Left ventricle myocardium inferior (tissue), 1 donor: ENCODE measurements around the gene KPNA1. TPM values are rescaled to one million over a fixed set of nuclear protein-coding genes. Genes with fewer than 3 reads are reported as not detected.

Source experiments
- DNase-seq: peaks from one replicate; pipeline ENCODE4 v3.0.0-alpha.2; 2020
- H3K27ac ChIP-seq: fragments of 200-600 bp; replicated peaks from 2 replicates; pipeline ENCODE4 v1.8.0; 2021
- H3K27me3 ChIP-seq: fragments of 200-600 bp; 2 replicates; pipeline ENCODE4 v1.8.0; 2021; ENCODE audit warnings: low read depth
- H3K36me3 ChIP-seq: fragments of 200-600 bp; 2 replicates; pipeline ENCODE4 v1.8.0; 2021
- H3K4me1 ChIP-seq: fragments of 200-600 bp; 2 replicates; pipeline ENCODE4 v1.8.0; 2021
- H3K4me3 ChIP-seq: fragments of 200-600 bp; 2 replicates; pipeline ENCODE4 v1.8.0; 2021; ENCODE audit warnings: mild to moderate bottlenecking, moderate library complexity
- H3K9me3 ChIP-seq: fragments of 200-600 bp; replicated peaks from 2 replicates; pipeline ENCODE4 v1.8.0; 2021
- CTCF ChIP-seq: fragments of 200-600 bp; IDR thresholded peaks from 2 replicates; pipeline ENCODE4 v1.8.0; 2021; ENCODE audit warnings: antibody characterized with exemption, mild to moderate bottlenecking, borderline replicate concordance
- intact Hi-C: fragments of 100-400 bp; cut with micrococcal nuclease; formaldehyde crosslinking; loops from one replicate; pipeline ENCODE4 v1.11.0; 2022
- total RNA-seq: library from RNA; stranded (reverse); fragmentation: NEBNext Ultra II Directional; extraction: Animal tissue kit (Norgen Biotek cat#: 25700); gene quantifications from one replicate; pipeline ENCODE4 v1.2.1, GENCODE V29; 2021
- donor health status: DM: no; HTN: yes; CAD: no; lungs with severe emphysema.

KPNA1 gene
- total RNA-seq, 1 donor from 2014 or later = 64.9 TPM

- peaks cover 94% of the 10 kb centered on the region for H3K36me3 ChIP-seq
- no peaks in the 10 kb centered on the region for H3K9me3 ChIP-seq
- intact Hi-C loops = no loop called here
- no peak for DNase-seq
- no peaks in the 10 kb centered on the region for H3K4me1 ChIP-seq
- H3K4me3 ChIP-seq = no peak overlapping the region
- H3K27me3 ChIP-seq = no peaks in the 10 kb centered on the region
- no peak for TF ChIP-seq CTCF
- H3K27ac ChIP-seq = no peak overlapping the region
Observed at GRCh38 chr3:122553171-122553570, 38.4 kb upstream of the KPNA1 start.

GRCh38 chr3:122548619-122549018, 33.9 kb upstream of the KPNA1 start:
- intact Hi-C loops = no loop called here
- Histone ChIP-seq H3K27ac (no peak overlapping the region), H3K4me1 (no peaks in the 10 kb centered on the region), H3K27me3 (no peaks in the 10 kb centered on the region), H3K36me3 (peaks cover 92% of the 10 kb centered on the region), H3K4me3 (no peak overlapping the region), H3K9me3 (no peaks in the 10 kb centered on the region)
- no peak for TF ChIP-seq CTCF
- DNase-seq = no peak

GRCh38 chr3:122548076-122548475, 33.3 kb upstream of the KPNA1 start:
- Histone ChIP-seq H3K9me3 (no peaks in the 10 kb centered on the region), H3K36me3 (peaks cover 93% of the 10 kb centered on the region), H3K27me3 (no peaks in the 10 kb centered on the region), H3K27ac (no peak overlapping the region), H3K4me3 (no peak overlapping the region), H3K4me1 (no peaks in the 10 kb centered on the region)
- TF ChIP-seq CTCF = no peak
- DNase-seq = no peak
- intact Hi-C loops = no loop called here

- Histone ChIP-seq H3K9me3 (no peaks in the 10 kb centered on the region), H3K27ac (no peak overlapping the region), H3K27me3 (no peaks in the 10 kb centered on the region), H3K36me3 (peaks cover 93% of the 10 kb centered on the region), H3K4me1 (no peaks in the 10 kb centered on the region), H3K4me3 (no peak overlapping the region)
- DNase-seq = no peak
- TF ChIP-seq CTCF = no peak
- intact Hi-C loops = no loop called here
Observed at GRCh38 chr3:122546151-122546550, 31.4 kb upstream of the KPNA1 start.

- Histone ChIP-seq H3K36me3 (peaks cover 92% of the 10 kb centered on the region), H3K27me3 (no peaks in the 10 kb centered on the region), H3K4me1 (no peaks in the 10 kb centered on the region), H3K27ac (no peak overlapping the region), H3K9me3 (no peaks in the 10 kb centered on the region), H3K4me3 (no peak overlapping the region)
- intact Hi-C loops = no loop called here
- no peak for DNase-seq
- no peak for TF ChIP-seq CTCF
Observed at GRCh38 chr3:122538956-122539490, 24.3 kb upstream of the KPNA1 start.
